DMS 273 treated with DMSO at 0.1 percent for 48 hours (cell line): ENCODE results near the gene CRACDL.

Source experiments
- DNase-seq: peaks from one replicate; lab custom pipeline; 2025; lab: John Stamatoyannopoulos, UW

The CRACDL gene, protein sequence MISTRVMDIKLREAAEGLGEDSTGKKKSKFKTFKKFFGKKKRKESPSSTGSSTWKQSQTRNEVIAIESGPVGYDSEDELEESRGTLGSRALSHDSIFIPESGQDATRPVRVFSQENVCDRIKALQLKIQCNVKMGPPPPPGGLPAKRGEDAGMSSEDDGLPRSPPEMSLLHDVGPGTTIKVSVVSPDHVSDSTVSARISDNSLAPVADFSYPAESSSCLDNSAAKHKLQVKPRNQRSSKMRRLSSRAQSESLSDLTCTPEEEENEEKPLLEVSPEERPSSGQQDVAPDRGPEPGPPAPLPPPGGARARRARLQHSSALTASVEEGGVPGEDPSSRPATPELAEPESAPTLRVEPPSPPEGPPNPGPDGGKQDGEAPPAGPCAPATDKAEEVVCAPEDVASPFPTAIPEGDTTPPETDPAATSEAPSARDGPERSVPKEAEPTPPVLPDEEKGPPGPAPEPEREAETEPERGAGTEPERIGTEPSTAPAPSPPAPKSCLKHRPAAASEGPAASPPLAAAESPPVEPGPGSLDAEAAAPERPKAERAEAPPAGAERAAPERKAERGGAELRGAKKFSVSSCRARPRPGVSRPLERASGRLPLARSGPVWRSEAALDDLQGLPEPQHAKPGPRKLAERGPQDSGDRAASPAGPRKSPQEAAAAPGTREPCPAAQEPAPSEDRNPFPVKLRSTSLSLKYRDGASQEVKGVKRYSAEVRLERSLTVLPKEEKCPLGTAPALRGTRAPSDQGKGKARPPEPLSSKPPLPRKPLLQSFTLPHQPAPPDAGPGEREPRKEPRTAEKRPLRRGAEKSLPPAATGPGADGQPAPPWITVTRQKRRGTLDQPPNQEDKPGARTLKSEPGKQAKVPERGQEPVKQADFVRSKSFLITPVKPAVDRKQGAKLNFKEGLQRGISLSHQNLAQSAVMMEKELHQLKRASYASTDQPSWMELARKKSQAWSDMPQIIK

DNA sequence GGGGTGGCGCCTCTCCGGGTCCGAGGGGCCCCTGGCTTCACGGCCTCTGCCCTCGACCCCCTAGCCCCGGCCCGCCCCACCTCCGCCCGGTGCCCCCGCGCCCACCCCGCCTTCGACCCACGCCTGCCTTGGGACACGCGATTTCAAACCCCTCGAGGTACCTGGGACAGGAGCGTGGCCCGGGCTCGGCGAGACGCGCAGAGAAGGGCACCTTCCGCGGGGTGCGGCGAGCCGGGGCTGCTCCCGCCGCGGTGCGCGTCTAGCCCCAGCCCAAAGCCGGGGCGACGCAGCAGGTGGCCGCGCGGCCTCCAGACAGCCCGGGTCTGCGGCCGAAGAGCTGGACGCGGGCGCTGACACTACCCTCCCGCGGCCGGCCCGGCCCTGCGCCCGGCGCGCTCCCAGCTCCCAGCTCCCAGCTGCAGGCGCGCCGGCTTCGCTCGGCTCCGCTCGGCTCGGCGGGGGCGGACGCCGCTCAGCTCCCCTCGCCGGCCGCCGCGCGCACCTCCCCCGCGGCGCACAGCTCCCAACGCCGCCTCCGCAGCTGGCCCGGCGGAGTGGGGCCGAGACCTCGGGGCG, at the start of gene CRACDL:
TSS of gene CRACDL (minus strand) at position 449 of the 576 bp plus-strand sequence. CDS start 89,425 bp downstream, outside the sequence.
- DNase-seq: no peak

GRCh38 chr2:98975611-98976010, 39.6 kb upstream of the CRACDL start:
- DNase-seq: no peak

GRCh38 chr2:98972582-98973167, 36.6 kb upstream of the CRACDL start:
- DNase-seq: no peak

- DNase-seq: peak; percentile 38
Observed at GRCh38 chr2:98959810-98960507, 23.9 kb upstream of the CRACDL start.

DNA sequence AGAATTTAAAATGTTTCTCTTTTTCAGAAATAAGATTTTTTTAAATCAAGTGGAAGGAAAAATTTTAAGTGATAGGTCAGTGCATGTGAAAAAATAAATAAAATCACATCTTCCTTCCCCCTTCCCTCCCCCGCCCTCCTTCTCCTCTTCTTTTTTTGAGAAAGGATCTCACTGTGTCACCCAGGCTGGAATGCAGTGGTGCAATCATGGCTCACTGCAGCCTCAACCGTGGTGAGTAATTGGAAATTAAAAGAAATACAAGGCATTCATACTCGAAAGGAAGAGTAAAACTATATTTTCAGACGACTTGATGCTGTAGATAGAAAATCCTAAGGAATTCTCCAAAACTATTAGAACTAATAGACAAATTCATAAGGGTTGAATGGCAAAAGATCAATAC, 16.9 kb upstream of the CRACDL start:
- DNase-seq: no peak

GRCh38 chr2:98948956-98949739, 13.1 kb upstream of the CRACDL start:
- DNase-seq: no peak

DNA sequence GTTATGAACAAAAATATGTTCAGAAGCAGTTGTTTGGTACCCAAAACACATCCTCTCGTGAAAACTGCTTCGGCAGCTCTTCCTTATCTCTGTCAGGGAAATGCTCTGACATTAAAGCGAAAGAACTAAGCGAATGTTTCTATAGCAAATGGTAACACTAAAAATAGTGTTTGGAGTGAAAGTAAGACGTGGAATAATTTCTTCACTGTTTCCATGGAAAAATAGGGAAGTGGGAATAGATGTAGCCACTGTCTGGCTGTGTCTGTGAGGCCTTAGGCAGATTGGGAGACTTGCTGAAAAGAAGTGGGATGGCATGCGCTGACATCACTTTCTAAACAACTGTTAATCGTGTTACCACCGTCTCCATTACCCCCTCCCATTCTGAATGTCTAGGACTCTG, 11.5 kb upstream of the CRACDL start:
- no peak for DNase-seq

DNA sequence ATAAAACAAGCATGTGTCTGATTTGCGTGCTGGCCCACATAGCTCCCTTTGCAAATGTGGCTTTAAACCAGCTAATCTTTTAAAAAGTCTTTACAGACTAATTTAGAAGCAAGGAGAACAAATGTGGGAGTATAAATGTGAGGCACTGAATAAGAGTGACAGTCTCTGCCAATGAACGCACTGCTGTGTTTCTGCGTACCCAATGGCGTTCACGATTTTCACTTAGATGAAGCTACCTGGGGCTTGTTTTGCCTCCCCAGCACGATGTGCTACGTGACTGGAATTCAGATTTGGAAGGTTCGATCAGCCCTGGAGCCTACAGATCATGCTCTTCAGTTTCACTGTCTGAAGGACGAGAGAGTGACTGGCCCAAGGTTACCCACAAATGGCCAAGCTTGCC, 10.8 kb upstream of the CRACDL start:
- no peak for DNase-seq

DNA sequence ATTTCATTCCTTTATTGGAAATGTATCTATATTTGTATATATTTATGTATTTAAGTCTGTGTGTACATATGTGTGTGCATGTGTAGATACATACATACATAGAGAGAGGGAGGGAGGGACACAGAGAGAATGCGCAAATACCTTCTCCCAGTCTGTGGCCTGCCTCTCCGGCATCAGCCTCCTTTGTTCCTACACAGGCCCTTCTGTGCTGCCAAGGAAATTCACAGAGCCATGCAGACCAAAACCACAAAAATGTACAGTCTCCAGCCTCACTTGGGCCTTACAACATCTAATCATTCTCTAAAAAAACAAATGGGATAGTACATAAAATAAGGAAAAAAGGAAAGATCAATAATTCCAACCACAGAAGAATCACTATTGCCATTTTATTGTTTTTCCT, 8.8 kb upstream of the CRACDL start:
- DNase-seq: no peak

DNA sequence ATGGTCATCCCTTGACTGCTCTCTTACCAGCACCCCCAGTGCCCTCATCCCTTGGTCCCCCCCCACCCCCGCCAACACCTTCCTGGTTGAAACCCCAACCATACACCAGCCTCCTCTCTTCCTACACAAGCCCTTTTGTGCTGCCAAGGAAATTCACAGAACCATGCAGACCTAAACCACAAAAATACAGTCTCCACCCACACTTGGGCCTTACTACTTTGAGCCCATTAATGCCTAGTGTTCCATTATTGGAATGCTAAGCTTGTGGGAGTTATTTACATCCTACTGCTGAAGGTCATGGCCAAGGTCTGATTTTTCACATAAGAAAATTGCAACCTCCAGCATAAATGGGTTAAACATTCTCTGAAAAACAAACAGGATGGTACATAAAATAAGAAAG, 4.1 kb upstream of the CRACDL start:
- DNase-seq: no peak

- DNase-seq: no peak
Observed at GRCh38 chr2:98937906-98938305, 1.9 kb upstream of the CRACDL start.

DNA sequence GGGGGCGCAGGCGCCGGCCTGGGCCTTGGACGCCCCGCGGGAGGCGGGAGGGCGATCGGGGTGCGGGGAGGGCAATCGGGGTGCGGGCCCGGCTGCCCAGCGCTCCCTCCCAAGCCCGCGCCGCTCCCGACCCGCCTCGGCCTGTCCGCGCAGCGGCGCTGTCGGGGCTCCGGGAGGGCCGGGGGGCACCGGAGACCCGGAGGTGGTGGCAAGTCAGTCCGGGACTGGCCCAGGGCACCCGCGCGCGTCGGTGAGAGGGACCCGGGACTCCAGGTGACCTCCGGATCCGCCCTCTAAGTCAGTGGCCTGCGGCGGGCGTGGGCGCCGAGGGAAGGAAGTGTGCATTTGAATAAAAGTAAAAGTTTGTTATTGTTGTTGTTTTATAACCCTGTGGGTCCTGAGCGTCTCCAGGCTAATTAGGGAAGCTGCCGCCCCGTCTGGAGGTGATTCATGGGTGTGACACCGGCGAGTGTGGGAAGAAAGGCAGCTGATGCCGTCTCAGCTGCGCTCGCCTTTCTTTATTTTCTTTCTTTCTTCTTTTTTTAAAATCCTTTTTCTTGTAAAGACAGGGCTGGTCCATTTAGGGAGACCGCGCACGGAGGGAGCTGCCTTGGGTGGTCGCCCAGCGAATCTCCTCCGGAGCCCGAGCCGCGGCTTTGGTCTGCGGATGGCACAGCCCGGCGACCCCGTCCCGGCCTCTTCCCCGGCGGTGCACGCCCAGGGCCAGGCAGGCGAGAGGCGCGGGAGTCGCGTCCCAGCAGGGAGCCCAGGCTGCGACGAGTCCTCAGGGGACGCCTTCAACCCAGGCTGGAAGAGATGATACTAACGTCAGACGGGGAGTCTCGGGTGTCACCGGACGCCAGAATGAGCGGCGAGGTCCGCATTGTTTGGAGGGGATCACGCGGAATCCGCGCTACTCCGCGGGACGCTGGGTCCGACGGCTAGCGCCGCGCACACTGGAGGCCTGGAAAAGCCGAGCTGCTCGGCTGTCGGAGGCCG, 627 bp upstream of the CRACDL start:
- no peak for DNase-seq

DNA sequence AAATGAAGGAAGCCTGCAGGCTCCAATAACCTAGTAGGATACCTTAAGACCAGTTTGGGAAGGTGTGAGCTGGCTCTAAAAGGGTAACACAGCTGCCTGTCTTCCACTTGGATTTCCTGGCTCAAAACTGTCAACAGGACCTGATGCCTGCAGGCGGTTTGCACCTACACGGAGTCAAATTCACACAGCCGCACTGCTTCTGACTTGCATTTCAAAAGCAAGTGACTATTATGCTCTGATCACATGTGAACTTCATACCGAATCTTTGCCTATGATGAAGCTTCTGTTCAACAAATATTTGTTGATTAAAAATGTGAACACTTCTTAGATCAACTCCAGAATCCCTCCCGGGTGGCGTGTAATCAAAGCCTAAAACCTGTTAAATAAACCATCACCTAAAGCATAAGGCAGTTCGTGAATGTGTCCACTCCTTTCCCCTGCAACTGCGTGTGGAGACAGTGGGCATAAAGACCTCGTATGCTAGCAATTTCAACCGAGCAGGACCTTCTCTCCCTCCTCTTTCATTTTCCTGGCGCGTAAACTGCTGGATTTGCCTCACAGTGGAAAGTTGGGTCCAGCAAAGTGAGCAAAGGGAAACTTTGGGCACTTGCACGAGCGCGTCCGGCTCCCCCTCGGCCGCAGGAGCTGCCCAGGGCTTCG, 784 bp downstream of the CRACDL start:
- DNase-seq: no peak

DNA sequence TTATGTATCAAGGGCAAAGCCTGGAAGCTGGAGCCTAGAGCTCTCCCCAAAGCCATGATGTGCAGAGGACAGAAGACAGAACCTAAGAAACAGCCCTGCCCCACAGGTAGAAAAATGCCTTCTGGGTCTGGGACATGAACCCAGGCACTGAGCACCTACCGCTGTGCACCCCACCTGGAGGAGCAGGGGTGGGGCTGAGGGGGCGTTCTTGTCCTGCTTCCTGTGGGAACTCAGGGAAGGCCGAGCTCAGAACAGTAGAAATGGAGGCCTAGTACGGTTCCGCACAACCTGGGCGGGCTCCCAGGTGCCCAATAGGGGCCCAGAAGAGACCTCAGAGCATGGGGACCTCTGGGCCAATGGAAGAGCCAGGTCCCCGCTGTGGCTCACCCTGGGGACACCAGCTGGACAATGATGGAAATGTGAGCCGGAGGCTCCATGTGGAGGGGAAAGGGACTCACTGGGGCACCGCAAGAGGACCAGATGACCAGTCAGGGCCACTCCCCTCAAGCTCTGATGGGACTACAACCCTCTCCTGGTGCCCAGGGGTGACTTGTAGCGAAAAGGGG, 3.2 kb downstream of the CRACDL start:
- DNase-seq: no peak

- no peak for DNase-seq
Observed at GRCh38 chr2:98932164-98932563, 3.9 kb downstream of the CRACDL start.

- DNase-seq: no peak
Observed at GRCh38 chr2:98931596-98931995, 4.4 kb downstream of the CRACDL start.

GRCh38 chr2:98929920-98930319, 6.1 kb downstream of the CRACDL start:
- DNase-seq: no peak

DNA sequence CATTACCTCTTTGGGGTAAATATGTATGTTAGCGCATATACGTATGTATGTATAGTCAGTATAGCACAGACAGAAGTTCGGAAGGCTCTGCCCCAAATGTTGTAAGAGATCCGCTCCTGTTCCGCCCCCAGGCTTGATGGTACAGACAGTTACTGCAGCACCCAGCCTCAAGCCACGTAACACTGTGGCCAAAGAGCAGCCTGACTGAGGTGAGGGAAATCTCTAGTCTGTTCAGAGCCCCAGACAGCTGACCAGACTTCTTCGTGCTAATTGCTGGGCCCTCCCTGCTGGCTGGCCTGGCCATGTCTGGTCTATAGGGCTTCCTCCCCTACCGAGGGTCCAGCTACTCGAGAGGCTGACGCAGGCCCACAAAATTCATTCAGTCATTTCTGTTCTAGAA, 7.8 kb downstream of the CRACDL start:
- no peak for DNase-seq

- DNase-seq: no peak
Observed at GRCh38 chr2:98927027-98927426, 9.0 kb downstream of the CRACDL start.
